Measurements from ENCODE around the gene ZG16B.

The ZG16B gene

DNA sequence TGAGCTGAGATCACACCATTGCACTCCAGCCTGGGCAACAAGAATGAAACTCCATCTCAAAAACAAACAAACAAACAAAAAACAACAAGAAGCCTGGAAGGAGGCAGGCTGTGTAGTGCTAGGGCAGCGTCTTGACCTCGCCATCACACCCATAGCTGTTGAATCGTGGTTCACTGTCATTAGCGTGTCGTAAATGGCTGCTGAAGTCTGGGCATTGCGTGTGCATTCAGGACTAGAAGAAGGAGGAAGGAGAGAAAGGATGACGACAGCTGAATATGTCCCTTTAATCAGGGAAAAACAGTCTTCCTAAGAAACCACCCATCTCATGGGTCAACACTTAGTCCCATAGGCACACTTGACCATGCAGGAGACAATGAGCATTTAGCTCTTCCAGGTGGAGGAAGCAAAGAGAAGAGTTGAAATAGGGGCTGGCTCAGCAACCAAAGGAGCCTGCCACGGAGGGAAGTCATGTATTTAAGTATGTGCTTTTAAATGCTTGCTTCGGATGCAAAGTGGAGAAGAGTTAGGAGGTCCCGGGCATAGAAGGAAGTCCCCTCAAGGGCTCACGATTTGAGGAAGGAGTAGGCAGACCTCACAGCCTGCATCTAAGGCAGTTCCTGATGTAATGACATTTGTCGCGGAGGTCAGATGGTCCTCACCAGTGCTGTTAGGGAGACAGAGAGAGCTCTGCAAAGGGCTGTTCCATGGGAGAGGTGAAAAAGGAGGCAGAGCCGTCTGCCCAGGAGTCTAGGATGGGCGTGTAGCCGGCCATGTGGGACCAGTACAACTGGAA, 19.0 kb downstream of the ZG16B start:
- DNase-seq, result no peak

- DNase-seq, result no peak
Observed at GRCh38 chr16:2852003-2852730, 22.1 kb downstream of the ZG16B start.

GRCh38 chr16:2852731-2853507, 22.8 kb downstream of the ZG16B start:
- no peak for DNase-seq

GRCh38 chr16:2853531-2854073, 23.5 kb downstream of the ZG16B start:
- DNase-seq, result no peak

- DNase-seq, result no peak
Observed at GRCh38 chr16:2854700-2855309, 24.7 kb downstream of the ZG16B start.

DNA sequence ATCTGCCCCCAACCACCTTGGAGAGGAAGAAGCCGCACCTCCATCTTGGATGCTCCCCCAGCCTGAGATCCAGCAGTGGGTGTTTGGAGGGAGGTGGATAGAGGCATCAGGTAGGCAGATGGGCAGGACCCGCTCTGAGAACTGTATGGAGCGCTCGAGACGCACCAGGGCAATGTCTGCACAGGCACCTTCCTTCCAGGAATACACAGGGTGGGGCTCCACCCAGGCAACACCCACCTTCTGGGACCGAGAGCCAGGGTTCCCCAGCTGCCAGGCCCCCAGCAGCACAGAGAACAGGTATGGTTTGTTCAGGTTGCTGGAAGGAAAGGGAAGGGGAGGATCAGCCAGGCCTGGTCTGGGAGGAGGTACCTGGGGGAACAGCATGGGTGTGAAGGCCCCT, 25.4 kb downstream of the ZG16B start:
- no peak for DNase-seq

DNA sequence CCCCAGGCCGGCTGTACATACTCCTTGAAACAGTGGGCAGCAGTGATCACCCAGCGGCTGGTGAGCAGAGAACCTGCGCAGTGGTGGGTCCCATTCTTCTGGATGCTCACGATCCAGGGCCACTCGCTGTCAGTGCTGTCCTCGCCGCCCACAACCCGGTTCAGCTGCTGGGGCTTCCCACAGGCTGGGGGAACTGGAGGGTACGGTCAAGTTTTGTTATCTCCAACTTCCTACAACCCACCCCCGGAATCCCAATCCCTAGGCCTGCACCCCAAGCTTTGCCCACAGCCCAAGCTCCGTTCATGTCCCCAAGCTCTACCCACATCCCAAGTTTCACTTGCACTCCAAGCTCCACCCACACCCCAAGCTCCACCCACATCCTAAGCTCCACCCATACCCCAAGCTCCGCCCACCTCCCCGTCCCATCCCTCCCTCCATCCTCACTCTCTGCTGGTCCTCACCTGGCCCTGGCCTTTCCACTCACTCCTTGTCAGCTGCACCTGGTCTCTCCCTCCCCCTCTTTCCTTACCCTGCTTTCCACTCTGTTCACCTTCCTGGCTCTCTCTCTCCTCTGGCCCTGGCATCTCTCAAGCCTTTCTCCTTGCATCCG, 26.1 kb downstream of the ZG16B start:
- no peak for DNase-seq

GRCh38 chr16:2856686-2857450, 26.8 kb downstream of the ZG16B start:
- no peak for DNase-seq

DNA sequence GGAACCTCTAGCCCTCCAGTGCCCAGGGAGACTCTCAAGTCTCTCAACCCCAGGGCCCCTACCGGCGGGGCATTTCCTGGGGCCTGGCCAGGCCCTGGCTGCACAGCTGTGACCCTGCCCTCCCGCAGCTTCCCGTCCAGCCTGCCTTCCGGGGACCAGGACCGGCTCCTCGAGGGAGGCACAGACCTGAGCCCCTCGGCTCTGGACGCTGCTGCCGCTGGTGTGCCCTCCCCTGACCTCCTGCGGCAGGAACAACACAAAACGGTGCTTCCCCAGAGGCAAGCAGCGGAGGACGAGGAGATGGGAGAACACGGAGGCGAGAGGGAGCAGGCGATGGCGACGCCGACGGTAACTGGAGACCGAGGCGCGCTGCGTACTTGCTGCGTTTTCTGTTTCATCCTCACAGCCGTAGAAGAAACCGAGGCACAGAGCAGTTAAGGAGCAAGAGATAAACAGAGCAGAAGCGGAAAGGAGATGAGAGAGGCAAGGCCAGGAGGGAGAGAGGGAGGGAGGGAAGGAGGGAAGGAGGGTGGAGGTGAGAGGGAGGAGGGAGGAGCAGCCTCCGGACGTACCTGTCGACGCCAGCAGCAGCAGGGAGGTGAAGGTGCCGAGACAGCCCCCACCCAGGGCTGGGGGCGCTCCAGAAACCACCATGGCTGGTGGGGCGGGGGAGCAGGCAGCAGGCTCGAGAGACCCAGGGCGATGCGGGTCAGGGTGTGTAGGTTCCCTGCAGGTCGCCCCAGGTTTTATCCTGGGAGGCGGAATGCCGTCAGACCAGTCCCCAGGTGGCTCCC, 27.5 kb downstream of the ZG16B start, which contains the start of gene PRSS22:
Gene PRSS22 (minus strand): TSS at position 720 of the 794 bp plus-strand sequence. CDS start 66 bp downstream, at position 654.
- DNase-seq, result no peak

DNA sequence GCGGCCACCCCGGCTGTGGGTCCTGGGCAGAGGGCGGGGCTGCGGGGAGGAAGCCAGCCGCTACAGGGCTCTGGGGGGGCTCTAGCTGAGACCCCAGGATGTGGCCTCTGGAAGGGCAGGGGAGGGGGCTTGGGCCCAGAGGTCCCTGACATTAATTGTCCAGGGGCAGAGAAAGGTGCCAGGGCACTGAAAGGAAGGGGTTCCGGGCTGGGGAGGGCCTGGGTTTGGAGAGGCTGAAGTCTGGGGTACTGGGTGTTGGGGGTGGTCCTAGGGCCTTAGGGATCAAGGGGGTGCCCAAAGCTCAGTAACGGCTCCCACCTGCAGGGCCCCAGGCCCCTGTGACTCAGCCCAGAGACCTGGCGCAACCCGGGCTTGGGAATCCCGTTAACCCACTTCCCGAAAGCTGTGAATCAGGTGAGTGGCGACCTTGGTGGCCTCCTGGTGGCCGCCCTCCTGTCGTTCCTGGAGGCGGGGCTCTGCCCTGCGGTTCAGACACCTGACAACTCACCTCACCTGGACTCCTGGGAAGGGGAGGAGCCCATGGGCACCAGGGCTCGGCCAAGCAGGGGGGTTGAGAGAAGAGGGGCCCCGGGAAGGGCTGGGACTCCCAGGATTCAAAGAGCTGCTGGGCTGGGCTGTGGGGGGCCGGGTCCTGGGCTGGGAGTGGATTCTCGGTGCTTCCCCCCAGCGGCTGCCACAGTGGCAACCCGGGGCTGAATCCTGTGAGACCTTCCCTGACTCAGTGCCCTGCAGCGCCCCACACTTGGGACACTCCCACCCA, 28.3 kb downstream of the ZG16B start:
- no peak for DNase-seq

GRCh38 chr16:2859686-2860265, 29.7 kb downstream of the ZG16B start:
- no peak for DNase-seq

GRCh38 chr16:2860826-2861567, 30.9 kb downstream of the ZG16B start:
- no peak for DNase-seq

GRCh38 chr16:2865651-2866050, 35.5 kb downstream of the ZG16B start:
- DNase-seq, result no peak

DNA sequence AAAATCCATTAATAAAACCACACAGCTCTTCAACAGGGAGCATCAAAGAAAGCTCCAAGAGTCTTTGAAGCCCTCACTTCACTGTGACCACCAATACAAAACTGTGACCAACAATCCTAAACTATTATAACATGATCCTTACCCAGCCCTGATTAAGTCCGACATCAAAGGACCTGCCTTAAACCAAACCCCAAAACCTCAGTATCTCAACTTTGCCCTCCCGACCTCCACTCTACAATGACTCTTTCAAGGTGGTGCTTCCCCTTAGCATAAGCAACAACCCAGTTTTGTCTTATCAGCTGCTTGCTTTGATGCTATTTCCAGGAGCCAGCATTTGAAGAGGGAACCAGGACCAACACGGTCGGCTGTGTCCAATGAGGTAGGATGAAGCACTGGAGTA, 36.3 kb downstream of the ZG16B start:
- no peak for DNase-seq

DNA sequence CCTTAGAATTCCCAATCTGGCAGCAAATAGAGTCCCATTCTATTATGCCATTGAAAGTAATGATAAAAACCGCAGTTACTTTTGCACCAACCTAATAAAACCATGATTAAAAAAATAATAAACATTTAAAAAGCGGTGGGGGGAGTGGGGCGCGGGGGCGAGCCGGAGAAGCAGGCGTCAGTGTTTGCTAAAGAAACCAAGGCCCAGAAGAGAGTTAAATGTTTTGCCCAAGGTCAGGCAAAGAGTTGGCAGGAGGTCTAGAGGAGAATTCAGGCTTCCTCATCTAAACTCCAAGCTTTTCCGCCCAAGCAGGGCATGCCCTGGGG, 37.5 kb downstream of the ZG16B start:
- no peak for DNase-seq

- peak; percentile 84 for DNase-seq
Observed at GRCh38 chr16:2867987-2868789, 38.1 kb downstream of the ZG16B start.

DNA sequence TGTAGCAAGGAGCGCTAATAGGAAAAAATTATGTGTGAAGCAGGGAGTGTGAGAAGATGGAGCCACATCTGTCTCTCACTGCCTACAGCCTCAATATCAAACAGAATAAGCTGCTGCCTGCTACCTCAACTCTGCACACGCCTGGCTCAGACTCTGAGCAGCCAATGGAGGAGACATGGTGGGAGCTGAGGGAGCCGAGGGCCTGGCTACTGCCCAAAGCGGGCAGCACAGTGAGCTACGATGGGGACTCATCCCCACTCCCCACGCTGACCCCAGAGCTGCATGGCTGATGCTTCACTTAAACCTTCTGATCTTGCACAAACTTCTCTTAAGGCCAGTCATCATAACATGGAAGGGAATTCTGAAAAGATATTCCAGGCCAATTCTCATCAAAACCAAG, 41.8 kb downstream of the ZG16B start:
- DNase-seq, result no peak

All from NCI-H1694 treated with DMSO at 0.1 percent for 48 hours (cell line).